ENCODE measurements around the gene GLP2R.

- TF ChIP-seq CTCF (IDR thresholded peaks at IDR 0.05) (no peak), POLR2A (IDR thresholded peaks at IDR 0.05) (no peak)
These were observed 82.3 kb downstream of the GLP2R start for GRCh38 chr17:9907883-9908648.
